Right ventricle myocardium inferior (tissue), 1 donor: Measurements from ENCODE around the gene BFSP2. TPM values are rescaled to one million over a fixed set of nuclear protein-coding genes. Genes with fewer than 3 reads are reported as not detected.

ENCODE experiments used
- ATAC-seq: fragments of 200-7000 bp; cut with Tn5 transposase; one replicate; pipeline ENCODE4 v1.9.1; 2020; ENCODE audit warnings: mild to moderate bottlenecking, moderate library complexity
- DNase-seq: peaks from one replicate; pipeline ENCODE4 v3.0.0; 2021; ENCODE audit errors: missing footprints
- intact Hi-C: fragments of 100-400 bp; cut with DNase I; formaldehyde crosslinking; loops from one replicate; pipeline ENCODE4 v1.11.0; 2022
- long read RNA-seq: library from polyadenylated mRNA; unstranded; transcript quantifications from one replicate; pipeline ENCODE4 v2.0.0, GENCODE V29; 2021
- total RNA-seq: library from RNA; stranded (reverse); fragmentation: NEBNext Ultra II Directional; extraction: Animal tissue kit (Norgen Biotek cat#: 25700); gene quantifications from one replicate; pipeline ENCODE4 v1.2.1, GENCODE V29; 2021
- donor health status: DM: no; HTN: yes; CAD: no; lungs with severe emphysema.

Gene BFSP2
- total RNA-seq: not detected
- long read RNA-seq: 0 reads

- intact Hi-C loops: no loop called here
- no peak for DNase-seq
- ATAC-seq: no peak
Observed at GRCh38 chr3:133400006-133400515, at the start of gene BFSP2. Gene BFSP2, plus strand, starts transcription at chr3:133400056. Its CDS starts 28 bp downstream, at chr3:133400084.

- intact Hi-C loops: no loop called here
- DNase-seq (no peak), ATAC-seq (no peak)
Observed at GRCh38 chr3:133354721-133355120, 45.1 kb upstream of the BFSP2 start.

- intact Hi-C loops: no loop called here
- ATAC-seq (no peak), DNase-seq (no peak)
Observed at GRCh38 chr3:133360476-133360875, 39.4 kb upstream of the BFSP2 start.

- intact Hi-C loops: no loop called here
- no peak for ATAC-seq
- no peak for DNase-seq
Observed at GRCh38 chr3:133361011-133361410, 38.8 kb upstream of the BFSP2 start.

GRCh38 chr3:133361435-133361834, 38.4 kb upstream of the BFSP2 start:
- intact Hi-C loops: no loop called here
- no peak for DNase-seq
- ATAC-seq: no peak

GRCh38 chr3:133362539-133362938, 37.3 kb upstream of the BFSP2 start:
- DNase-seq: no peak
- no peak for ATAC-seq
- intact Hi-C loops: no loop called here

GRCh38 chr3:133364704-133365103, 35.2 kb upstream of the BFSP2 start:
- ATAC-seq (no peak), DNase-seq (no peak)
- intact Hi-C loops: no loop called here

GRCh38 chr3:133366921-133367320, 32.9 kb upstream of the BFSP2 start:
- DNase-seq (no peak), ATAC-seq (no peak)
- intact Hi-C loops: no loop called here

- no peak for DNase-seq
- intact Hi-C loops: no loop called here
- no peak for ATAC-seq
Observed at GRCh38 chr3:133367403-133367802, 32.5 kb upstream of the BFSP2 start.

- no peak for ATAC-seq
- intact Hi-C loops: no loop called here
- DNase-seq: no peak
Observed at GRCh38 chr3:133367956-133368355, 31.9 kb upstream of the BFSP2 start.

- intact Hi-C loops: no loop called here
- ATAC-seq: no peak
Observed at GRCh38 chr3:133368371-133369067, 31.3 kb upstream of the BFSP2 start.

GRCh38 chr3:133369068-133369440, 30.8 kb upstream of the BFSP2 start:
- no peak for ATAC-seq
- intact Hi-C loops: no loop called here
- no peak for DNase-seq

More at GRCh38 chr3:133368371-133369067, 31.3 kb upstream of the BFSP2 start:
- no peak for DNase-seq

- DNase-seq: no peak
- intact Hi-C loops: no loop called here
- no peak for ATAC-seq
Observed at GRCh38 chr3:133371181-133371580, 28.7 kb upstream of the BFSP2 start.

- no peak for DNase-seq
Observed at GRCh38 chr3:133371676-133372075, 28.2 kb upstream of the BFSP2 start.

GRCh38 chr3:133374708-133375402, 25.0 kb upstream of the BFSP2 start:
- DNase-seq (no peak), ATAC-seq (no peak)
- intact Hi-C loops: no loop called here

More at GRCh38 chr3:133371676-133372075, 28.2 kb upstream of the BFSP2 start:
- intact Hi-C loops: no loop called here
- no peak for ATAC-seq

GRCh38 chr3:133375403-133375745, 24.5 kb upstream of the BFSP2 start:
- intact Hi-C loops: no loop called here
- no peak for DNase-seq
- no peak for ATAC-seq

- intact Hi-C loops: loop anchor here (2.0 kb wide), 1 partner anchor 336 kb away; no protein-coding TSS in a partner anchor
- ATAC-seq (no peak), DNase-seq (no peak)
Observed at GRCh38 chr3:133376810-133377209, 23.0 kb upstream of the BFSP2 start.

- intact Hi-C loops: loop anchor here (2.0 kb wide), 1 partner anchor 337 kb away; no protein-coding TSS in a partner anchor
- ATAC-seq: peak; percentile 61
- no peak for DNase-seq
Observed at GRCh38 chr3:133377396-133377795, 22.5 kb upstream of the BFSP2 start.

- intact Hi-C loops: no loop called here
- no peak for ATAC-seq
Observed at GRCh38 chr3:133379926-133380325, 19.9 kb upstream of the BFSP2 start.

More at GRCh38 chr3:133379926-133380325, 19.9 kb upstream of the BFSP2 start:
- DNase-seq: no peak
